ENCODE measurements around the gene FAF1.

FAF1 gene

GRCh38 chr1:50497007-50497406, 463.1 kb downstream of the FAF1 start:
- Histone ChIP-seq H3K9me3 (ENCODE audit: control insufficient read depth, insufficient read depth, low read depth, low read length) (no peaks in the 10 kb centered on the region), H3K36me3 (ENCODE audit: control insufficient read depth in 2 of 2, insufficient read depth in 1 of 2, low read length in 2 of 2) (peaks cover 0 to 4% of the 10 kb centered on the region in 2 experiments; a peak in 2 of 3 replicates), H3K4me1 (ENCODE audit: control insufficient read depth, insufficient read depth, low read length) (no peaks in the 10 kb centered on the region), H3K27ac (ENCODE audit: extremely low read depth, low read depth, low read length) (no peak overlapping the region), H3K4me3 (ENCODE audit: low read depth, low read length) (no peak overlapping the region)
- ChIA-PET CTCF (no interaction called here), POLR2A (interaction anchor here (0.6 kb wide), 1 partner anchor 158 kb away, joined by 4 read pairs; no protein-coding TSS in a partner anchor)
- TF ChIP-seq ZNF148 (tag by site-specific recombination; IDR thresholded peaks at IDR 0.05; ENCODE audit: borderline replicate concordance) (no peak), ZFHX2 (tag by site-specific recombination; conservative IDR thresholded peaks at IDR 0.05) (no peak), ZNF560 (tag by site-specific recombination; IDR thresholded peaks at IDR 0.05; ENCODE audit: borderline replicate concordance) (no peak), ZNF133 (tag by site-specific recombination; IDR thresholded peaks at IDR 0.05) (no peak), MEIS1 (CRISPR knock-in tag; IDR thresholded peaks at IDR 0.05; ENCODE audit: borderline replicate concordance) (no peak), ZBTB11 (tag by site-specific recombination; conservative IDR thresholded peaks at IDR 0.05; ENCODE audit: low read depth) (no peak), ZNF214 (tag by site-specific recombination; IDR thresholded peaks at IDR 0.05; ENCODE audit: borderline replicate concordance) (no peak), ZXDB (tag by site-specific recombination; IDR thresholded peaks at IDR 0.05) (no peak), KLF8 (tag by site-specific recombination; IDR thresholded peaks at IDR 0.05) (no peak), ZBTB48 (tag by site-specific recombination; IDR thresholded peaks at IDR 0.05) (no peak), ZNF24 (tag by site-specific recombination; IDR thresholded peaks at IDR 0.05) (no peak), ZNF701 (tag by site-specific recombination; IDR thresholded peaks at IDR 0.05) (no peak), WT1 (tag by site-specific recombination; IDR thresholded peaks at IDR 0.05) (no peak), OVOL3 (tag by site-specific recombination; IDR thresholded peaks at IDR 0.05) (no peak)

GRCh38 chr1:50493710-50494109, 466.4 kb downstream of the FAF1 start:
- H3K9me3 ChIP-seq (ENCODE audit: control insufficient read depth, insufficient read depth, low read depth, low read length), result no peaks in the 10 kb centered on the region
- peaks cover 0 to 18% of the 10 kb centered on the region in 2 experiments for H3K36me3 ChIP-seq (ENCODE audit: control insufficient read depth in 2 of 2, insufficient read depth in 1 of 2, low read length in 2 of 2)
- POLR2A ChIA-PET, result no interaction called here
- H3K27ac ChIP-seq (ENCODE audit: extremely low read depth, low read depth, low read length), result no peak overlapping the region
- CTCF ChIA-PET, result no interaction called here
- H3K4me1 ChIP-seq (ENCODE audit: control insufficient read depth, insufficient read depth, low read length), result no peaks in the 10 kb centered on the region
- no peak for TF ChIP-seq ZSCAN18 (tag by site-specific recombination; IDR thresholded peaks at IDR 0.05)
- TF ChIP-seq ZNF391 (tag by site-specific recombination; IDR thresholded peaks at IDR 0.05; ENCODE audit: borderline replicate concordance, low read depth), result no peak
- no peak for TF ChIP-seq BCL11A (tag by site-specific recombination; IDR thresholded peaks at IDR 0.05; ENCODE audit: low read depth)
- TF ChIP-seq ZNF701 (tag by site-specific recombination; IDR thresholded peaks at IDR 0.05), result no peak
- TF ChIP-seq ZNF621 (tag by site-specific recombination; IDR thresholded peaks at IDR 0.05), result no peak
- TF ChIP-seq ZNF324 (tag by site-specific recombination; IDR thresholded peaks at IDR 0.05), result no peak
- TF ChIP-seq ZNF677 (tag by site-specific recombination; IDR thresholded peaks at IDR 0.05), result no peak
- no peak for TF ChIP-seq ZNF664 (tag by site-specific recombination; IDR thresholded peaks at IDR 0.05)
- TF ChIP-seq GLIS2 (tag by site-specific recombination; IDR thresholded peaks at IDR 0.05), result no peak
- TF ChIP-seq ZNF549 (tag by site-specific recombination; IDR thresholded peaks at IDR 0.05), result no peak
- TF ChIP-seq ZSCAN5A (tag by site-specific recombination; IDR thresholded peaks at IDR 0.05), result no peak
- no peak for TF ChIP-seq SCRT2 (tag by site-specific recombination; IDR thresholded peaks at IDR 0.05)
- TF ChIP-seq ZNF513 (tag by site-specific recombination; IDR thresholded peaks at IDR 0.05), result no peak
- TF ChIP-seq ZNF248 (tag by site-specific recombination; IDR thresholded peaks at IDR 0.05), result no peak
- H3K4me3 ChIP-seq (ENCODE audit: low read depth, low read length), result no peak overlapping the region

Measured in HEK293 (cell line).